ENCODE measurements around the gene AHR. TPM values are rescaled to one million over a fixed set of nuclear protein-coding genes. Genes with fewer than 3 reads are reported as not detected.

The AHR gene
- polyA plus RNA-seq, 1 donor from 2014 or later, result 2.4 TPM

GRCh38 chr7:17274551-17275245 lies 23.8 kb upstream of the AHR start:
- Histone ChIP-seq H3K27ac (ENCODE audit: low read length) (no peak overlapping the region), H3K4me2 (ENCODE audit: low read length) (no peak overlapping the region)

More at GRCh38 chr7:17274551-17275245, 23.8 kb upstream of the AHR start:
- no peaks in the 10 kb centered on the region for H4K20me1 ChIP-seq (ENCODE audit: insufficient read depth)
- no peak overlapping the region for H2AFZ ChIP-seq (ENCODE audit: low read depth, low read length)
- H3F3A ChIP-seq (ENCODE audit: insufficient read depth, low read length, poor library complexity, severe bottlenecking), result no peaks in the 10 kb centered on the region
- TF ChIP-seq EZH2 (IDR thresholded peaks at IDR 0.05; ENCODE audit: borderline replicate concordance, insufficient read depth, low read length, poor library complexity, severe bottlenecking), result no peak
- TF ChIP-seq MXI1 (conservative IDR thresholded peaks at IDR 0.05; ENCODE audit: poor library complexity, severe bottlenecking), result no peak
- TF ChIP-seq TAF1 (IDR thresholded peaks at IDR 0.05; ENCODE audit: low read depth), result no peak
- no peak for TF ChIP-seq POLR2AphosphoS5 (IDR thresholded peaks at IDR 0.05)
- no peak for TF ChIP-seq SMC3 (conservative IDR thresholded peaks at IDR 0.05; ENCODE audit: poor library complexity)
- TF ChIP-seq EP300 (conservative IDR thresholded peaks at IDR 0.05; ENCODE audit: poor library complexity, severe bottlenecking), result no peak
- TF ChIP-seq REST (IDR thresholded peaks at IDR 0.05; ENCODE audit: borderline replicate concordance), result no peak
- TF ChIP-seq CTCF (IDR thresholded peaks at IDR 0.05; ENCODE audit: poor library complexity, severe bottlenecking), result no peak
- TF ChIP-seq RAD21 (conservative IDR thresholded peaks at IDR 0.05), result no peak
- no peak overlapping the region for H3K4me3 ChIP-seq (ENCODE audit: low read length)
- H3K9me2 ChIP-seq (ENCODE audit: insufficient read depth, low read length), result no peaks in the 10 kb centered on the region
- H3K27me3 ChIP-seq (ENCODE audit: insufficient read depth, low read depth, low read length), result no peaks in the 10 kb centered on the region
- H3K9ac ChIP-seq (ENCODE audit: low read length), result no peak overlapping the region
- no peaks in the 10 kb centered on the region for H3K9me3 ChIP-seq (ENCODE audit: low read length)
- H3K79me2 ChIP-seq (replicated peaks; ENCODE audit: insufficient read depth, low read length), result no peaks in the 10 kb centered on the region
- H3K36me3 ChIP-seq (ENCODE audit: insufficient read depth, low read length), result no peaks in the 10 kb centered on the region

All from neural cell (in vitro differentiated cells).